ENCODE measurements around the gene EDAR.

Gene EDAR

DNA sequence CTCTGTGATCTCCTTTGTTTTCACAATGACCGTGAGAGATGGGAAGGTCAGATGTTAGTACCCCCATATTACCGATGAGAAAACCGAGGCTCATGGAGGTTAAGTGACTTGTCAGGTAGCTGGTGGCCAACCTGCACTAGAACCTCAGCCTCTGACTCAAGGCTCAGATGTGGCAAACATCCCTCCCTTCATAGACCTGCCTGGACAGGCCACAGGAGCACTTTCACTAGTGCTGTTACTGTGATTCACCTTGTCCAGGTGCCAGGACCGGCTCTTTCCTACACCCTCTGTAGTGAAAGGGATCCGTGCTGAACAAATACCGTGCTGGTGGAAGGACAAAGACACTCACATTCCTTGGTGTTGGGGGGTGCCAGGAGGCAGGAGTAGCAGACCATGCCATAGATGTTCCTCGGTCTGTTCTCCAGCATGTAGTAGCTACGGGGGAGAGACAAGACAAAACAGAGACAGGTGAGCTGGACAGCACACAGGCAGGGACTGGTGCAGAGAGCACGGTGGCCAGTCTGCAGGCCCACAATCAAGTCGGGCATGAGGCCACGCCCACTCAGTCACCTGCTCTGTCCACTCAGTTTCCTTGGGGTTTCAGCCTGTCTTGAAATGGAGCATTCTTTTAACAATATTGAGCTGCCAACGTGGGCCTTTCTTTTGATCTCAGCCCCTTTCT, 65.9 kb downstream of the EDAR start:
- no peak for DNase-seq

- no peak for DNase-seq
Observed at GRCh38 chr2:108922141-108922915, 66.7 kb downstream of the EDAR start.

DNA sequence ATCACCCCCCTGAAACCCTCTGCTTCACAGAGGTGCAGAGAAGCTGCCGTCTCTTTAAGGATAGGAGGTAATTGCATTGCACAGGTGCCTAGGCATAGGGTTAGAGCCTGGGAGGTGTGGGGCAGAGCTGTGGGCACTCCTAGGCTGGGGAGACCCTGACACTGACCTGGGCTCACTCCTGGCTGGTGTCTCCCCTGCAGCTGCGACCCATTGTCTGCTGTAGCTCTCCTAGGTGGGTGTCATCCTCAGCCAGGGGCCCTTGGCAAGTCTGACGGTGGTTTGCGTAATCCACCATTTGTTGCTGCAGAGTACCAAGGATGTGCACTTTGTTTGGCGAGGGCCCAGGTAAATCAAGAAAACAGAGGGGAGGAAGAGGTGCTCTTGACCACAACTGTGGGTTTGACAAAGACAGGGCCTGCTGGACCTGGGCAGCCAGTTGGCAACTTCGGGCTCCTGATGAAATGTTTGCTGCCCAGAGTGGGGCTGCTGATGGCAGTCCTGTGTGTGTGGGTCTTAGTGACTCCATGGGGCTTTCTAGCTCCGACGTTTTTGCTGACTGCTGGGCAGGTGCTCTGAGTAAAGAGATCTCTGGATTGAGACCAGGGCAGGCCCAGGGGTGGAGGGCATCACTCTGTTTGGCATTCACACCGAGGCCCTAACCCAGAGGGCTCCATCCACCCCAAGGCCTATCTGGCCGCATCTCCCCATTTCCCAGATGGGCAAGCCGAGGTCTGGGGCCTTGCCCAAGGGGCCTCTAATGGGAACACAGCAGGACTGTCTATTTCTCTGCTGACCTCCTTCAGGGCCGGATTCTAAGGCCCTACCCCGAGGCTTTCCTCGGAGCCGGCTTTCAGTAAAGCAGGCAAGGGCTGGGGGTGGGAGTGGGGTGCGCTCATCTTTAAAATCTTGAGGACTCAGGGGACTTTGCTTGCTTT, 67.7 kb downstream of the EDAR start:
- DNase-seq: no peak

GRCh38 chr2:108920686-108921085, 68.3 kb downstream of the EDAR start:
- no peak for DNase-seq

- no peak for DNase-seq
Observed at GRCh38 chr2:108919571-108920373, 69.2 kb downstream of the EDAR start.

DNA sequence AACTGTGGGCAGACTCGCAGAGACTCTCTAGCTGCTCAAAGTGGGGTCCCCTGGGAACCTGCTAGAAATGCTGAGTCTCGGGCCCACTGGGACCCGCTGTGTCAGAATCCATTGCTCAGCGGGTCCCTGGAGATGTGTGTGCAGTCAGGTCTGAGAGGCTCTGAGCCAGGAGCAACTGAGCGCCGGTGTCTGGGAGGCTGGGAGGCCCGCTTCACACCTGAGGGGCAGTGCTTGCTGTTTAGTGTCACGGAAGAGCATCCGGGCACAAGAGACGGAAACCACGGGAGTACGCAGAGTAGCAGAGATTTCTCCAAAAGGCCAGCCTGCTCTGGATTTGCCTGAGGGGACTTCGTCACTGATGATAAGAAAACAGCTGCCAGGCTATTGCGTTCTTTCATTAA, 70.1 kb downstream of the EDAR start:
- no peak for DNase-seq

- no peak for DNase-seq
Observed at GRCh38 chr2:108918156-108918874, 70.7 kb downstream of the EDAR start.

- DNase-seq: no peak
Observed at GRCh38 chr2:108917526-108917925, 71.5 kb downstream of the EDAR start.

GRCh38 chr2:108916796-108917421, 72.1 kb downstream of the EDAR start:
- no peak for DNase-seq

GRCh38 chr2:108916122-108916795, 72.8 kb downstream of the EDAR start:
- DNase-seq: peak; percentile 71

DNA sequence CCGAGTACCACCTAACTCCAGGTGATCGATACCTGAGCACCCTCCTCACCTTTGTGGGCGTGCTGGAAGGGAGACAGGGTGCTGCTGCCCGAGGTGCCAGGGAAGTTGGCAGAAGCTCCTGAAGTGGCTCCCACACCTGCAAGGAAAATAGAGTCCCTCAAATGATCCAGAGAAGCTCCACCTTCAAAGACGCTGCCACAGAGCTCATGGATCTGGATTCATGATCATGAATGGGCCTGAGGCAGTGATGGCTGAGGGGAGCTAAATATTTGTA, 76.5 kb downstream of the EDAR start:
- DNase-seq: no peak

DNA sequence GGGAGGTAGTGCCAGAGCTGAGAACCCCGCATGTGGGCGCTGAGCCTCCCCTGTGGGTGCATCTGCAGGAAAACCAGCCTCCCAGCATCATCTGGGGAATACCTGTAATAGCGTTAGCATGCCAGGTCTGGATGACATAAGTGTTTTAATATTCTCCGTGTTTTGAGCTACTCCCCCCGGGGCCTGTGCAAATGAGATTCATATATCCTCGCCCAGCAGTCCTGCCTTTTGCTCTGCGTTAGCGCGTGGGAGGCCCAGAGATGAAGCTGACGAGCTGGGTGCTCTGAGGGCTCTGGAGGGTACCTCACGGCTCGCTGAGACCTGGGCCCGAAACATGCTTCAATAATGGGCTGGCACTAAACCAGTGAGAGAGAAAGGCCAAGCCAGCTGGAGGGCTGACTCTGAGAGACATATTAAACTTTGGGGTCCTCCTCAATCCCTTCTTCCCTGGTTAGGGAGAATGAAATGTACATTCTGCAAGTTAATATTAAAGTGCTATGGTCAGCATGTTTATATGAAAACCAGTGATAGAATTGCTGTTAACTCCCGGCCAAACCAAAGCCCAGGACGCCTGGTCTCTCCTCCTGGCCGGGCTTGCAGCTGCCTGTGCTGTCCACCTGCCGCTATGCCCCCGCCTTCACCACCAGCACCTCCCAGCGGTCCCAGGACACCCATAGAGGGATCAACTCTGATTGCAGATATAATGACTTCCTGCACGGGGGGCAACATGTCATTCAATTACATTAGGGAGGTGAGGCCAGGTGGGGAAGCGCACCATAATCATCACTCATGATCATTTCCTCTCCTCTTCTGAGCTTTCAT, 77.0 kb downstream of the EDAR start:
- no peak for DNase-seq

GRCh38 chr2:108911401-108911800, 77.6 kb downstream of the EDAR start:
- DNase-seq: no peak

GRCh38 chr2:108910541-108911396, 78.3 kb downstream of the EDAR start:
- no peak for DNase-seq

GRCh38 chr2:108910011-108910431, 79.0 kb downstream of the EDAR start:
- no peak for DNase-seq

GRCh38 chr2:108909275-108909823, 79.7 kb downstream of the EDAR start:
- DNase-seq: no peak

DNA sequence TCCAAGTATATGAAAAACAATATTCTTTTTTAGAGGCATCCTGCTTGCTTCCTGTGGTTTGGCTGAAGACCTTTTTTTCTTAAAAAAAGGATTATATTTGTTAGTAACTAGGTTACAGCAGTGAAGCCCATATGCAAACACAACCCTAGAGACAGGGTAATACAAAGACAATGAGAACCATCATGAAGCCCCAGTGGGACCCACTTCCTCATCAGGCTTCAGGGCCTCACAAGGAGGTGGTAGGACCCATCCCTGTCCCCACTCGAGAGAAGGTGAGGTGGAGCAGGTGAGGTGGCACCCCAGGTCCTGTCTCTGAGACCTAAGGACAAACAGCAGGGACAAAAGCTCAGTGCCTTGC, 80.3 kb downstream of the EDAR start:
- DNase-seq: no peak

- DNase-seq: peak; percentile 80
Observed at GRCh38 chr2:108907822-108908712, 81.0 kb downstream of the EDAR start.

All from NCI-H2171 treated with DMSO at 0.1 percent for 48 hours (cell line).